Measurements from ENCODE around the gene PIK3R5. TPM values are rescaled to one million over a fixed set of nuclear protein-coding genes. Genes with fewer than 3 reads are reported as not detected.

PIK3R5 gene
- total and polyA plus RNA-seq, 2 donors (not counting 3 experiments of a cell fraction or from before 2014, with no cell fraction given) = not detected

DNA sequence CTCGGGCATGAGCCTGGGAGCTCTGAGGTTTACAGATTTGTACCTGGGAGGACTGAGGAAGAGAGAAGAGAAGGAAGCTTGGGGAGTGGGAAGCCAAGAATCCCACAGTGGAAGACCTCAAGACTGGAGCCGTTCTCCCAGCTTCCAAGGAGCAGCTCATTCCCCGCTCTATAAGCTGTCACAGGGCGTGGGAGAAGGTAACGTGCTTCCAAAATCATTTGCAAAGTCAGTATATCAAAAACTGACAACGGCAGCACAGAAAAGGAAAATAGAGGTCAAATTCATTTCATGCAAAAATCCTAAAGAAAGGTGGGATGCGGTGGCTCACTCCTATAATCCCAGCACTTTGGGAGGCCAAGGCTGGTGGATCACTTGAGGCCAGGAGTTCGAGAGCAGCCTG, 7.8 kb downstream of the PIK3R5 start:
- CTCF ChIA-PET = no interaction called here
- intact Hi-C loops (cut with micrococcal nuclease) = no loop called here

More for the DNA sequence above, 7.8 kb downstream of the PIK3R5 start:
- H3K9ac ChIP-seq (replicated peaks; ENCODE audit: extremely low read depth, insufficient read depth, low read length) = no peak overlapping the region
- dilution Hi-C loops (cut with MboI; ENCODE audit: extremely low pct_ligation_motif_present, low sequenced_read_pairs) = no loop called here
- no peak for FAIRE-seq
- no peak overlapping the region for H2AFZ ChIP-seq (ENCODE audit: low read depth, low read length)
- no peaks in the 10 kb centered on the region for H3K27me3 ChIP-seq (ENCODE audit: control insufficient read depth in 2 of 2, insufficient read depth in 2 of 2, low read length in 2 of 2)
- POLR2A ChIA-PET = no interaction called here
- DNase-seq (ENCODE audit: low read depth, low spot score) = no peak
- H3K4me2 ChIP-seq (ENCODE audit: insufficient read depth, low read length) = no peak overlapping the region
- no peaks in the 10 kb centered on the region for H3K79me2 ChIP-seq (ENCODE audit: control insufficient read depth, insufficient read depth, low read length)
- no peak overlapping the region for H3K27ac ChIP-seq (ENCODE audit: insufficient read depth, low read depth, low read length)
- no peak overlapping the region for H3K4me3 ChIP-seq (replicated peaks in 1 of 3; ENCODE audit: insufficient read depth in 1 of 3, low read depth in 1 of 3, low read length in 3 of 3)
- no peaks in the 10 kb centered on the region for H3K36me3 ChIP-seq (ENCODE audit: control insufficient read depth in 2 of 2, extremely low read depth in 1 of 2, insufficient read depth in 2 of 2, low read length in 2 of 2)
- BruUV-seq (replicated peaks) = no TSS peak
- no peaks in the 10 kb centered on the region for H3K4me1 ChIP-seq (ENCODE audit: control insufficient read depth, extremely low read depth, insufficient read depth, low read length)
- no peaks in the 10 kb centered on the region for H3K9me3 ChIP-seq (replicated peaks; ENCODE audit: control insufficient read depth, insufficient read depth, low read length)
- H4K20me1 ChIP-seq (replicated peaks; ENCODE audit: control insufficient read depth, extremely low read depth, insufficient read depth, low read length) = no peaks in the 10 kb centered on the region
- TF ChIP-seq MYC (IDR thresholded peaks at IDR 0.05; ENCODE audit: low read depth, low read length) (no peak), EZH2 (IDR thresholded peaks at IDR 0.05; ENCODE audit: borderline replicate concordance, low read depth, low read length, severe bottlenecking) (no peak), FOS (IDR thresholded peaks at IDR 0.05; ENCODE audit: borderline replicate concordance, insufficient read depth, low read length) (no peak), JUN (IDR thresholded peaks at IDR 0.05; ENCODE audit: borderline replicate concordance, insufficient read depth, insufficient read length, low read depth) (no peak), GATA2 (IDR thresholded peaks at IDR 0.05; ENCODE audit: insufficient read depth, insufficient read length, low read depth, low read length) (no peak), POLR2AphosphoS5 (IDR thresholded peaks at IDR 0.05; ENCODE audit: insufficient read depth, low read depth, low read length) (no peak), POLR2A (IDR thresholded peaks at IDR 0.05; ENCODE audit: low read depth, low read length) (no peak)
- TF ChIP-seq, protein P1, sequence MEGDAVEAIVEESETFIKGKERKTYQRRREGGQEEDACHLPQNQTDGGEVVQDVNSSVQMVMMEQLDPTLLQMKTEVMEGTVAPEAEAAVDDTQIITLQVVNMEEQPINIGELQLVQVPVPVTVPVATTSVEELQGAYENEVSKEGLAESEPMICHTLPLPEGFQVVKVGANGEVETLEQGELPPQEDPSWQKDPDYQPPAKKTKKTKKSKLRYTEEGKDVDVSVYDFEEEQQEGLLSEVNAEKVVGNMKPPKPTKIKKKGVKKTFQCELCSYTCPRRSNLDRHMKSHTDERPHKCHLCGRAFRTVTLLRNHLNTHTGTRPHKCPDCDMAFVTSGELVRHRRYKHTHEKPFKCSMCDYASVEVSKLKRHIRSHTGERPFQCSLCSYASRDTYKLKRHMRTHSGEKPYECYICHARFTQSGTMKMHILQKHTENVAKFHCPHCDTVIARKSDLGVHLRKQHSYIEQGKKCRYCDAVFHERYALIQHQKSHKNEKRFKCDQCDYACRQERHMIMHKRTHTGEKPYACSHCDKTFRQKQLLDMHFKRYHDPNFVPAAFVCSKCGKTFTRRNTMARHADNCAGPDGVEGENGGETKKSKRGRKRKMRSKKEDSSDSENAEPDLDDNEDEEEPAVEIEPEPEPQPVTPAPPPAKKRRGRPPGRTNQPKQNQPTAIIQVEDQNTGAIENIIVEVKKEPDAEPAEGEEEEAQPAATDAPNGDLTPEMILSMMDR (IDR thresholded peaks at IDR 0.05; ENCODE audit: extremely low read depth in 1 of 2, insufficient read depth in 1 of 2, low read depth in 1 of 2, low read length in 2 of 2) = no peak
- TF ChIP-seq, protein P2, sequence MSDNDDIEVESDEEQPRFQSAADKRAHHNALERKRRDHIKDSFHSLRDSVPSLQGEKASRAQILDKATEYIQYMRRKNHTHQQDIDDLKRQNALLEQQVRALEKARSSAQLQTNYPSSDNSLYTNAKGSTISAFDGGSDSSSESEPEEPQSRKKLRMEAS (IDR thresholded peaks at IDR 0.05; ENCODE audit: insufficient read depth, insufficient read length) = no peak
- no peaks in the 10 kb centered on the region for H3K9me1 ChIP-seq (replicated peaks; ENCODE audit: control insufficient read depth, extremely low read depth, insufficient read depth, low read length)

Measured in endothelial cell of umbilical vein (primary cell).